GM21515 (cell line): ENCODE results near the gene POLR2E.

Experiments
- ATAC-seq: cut with Tn5 transposase; IDR thresholded peaks from one replicate; pipeline ENCODE4 v1.9.1; 2021; ENCODE audit not compliant: unreplicated experiment

Gene POLR2E

DNA sequence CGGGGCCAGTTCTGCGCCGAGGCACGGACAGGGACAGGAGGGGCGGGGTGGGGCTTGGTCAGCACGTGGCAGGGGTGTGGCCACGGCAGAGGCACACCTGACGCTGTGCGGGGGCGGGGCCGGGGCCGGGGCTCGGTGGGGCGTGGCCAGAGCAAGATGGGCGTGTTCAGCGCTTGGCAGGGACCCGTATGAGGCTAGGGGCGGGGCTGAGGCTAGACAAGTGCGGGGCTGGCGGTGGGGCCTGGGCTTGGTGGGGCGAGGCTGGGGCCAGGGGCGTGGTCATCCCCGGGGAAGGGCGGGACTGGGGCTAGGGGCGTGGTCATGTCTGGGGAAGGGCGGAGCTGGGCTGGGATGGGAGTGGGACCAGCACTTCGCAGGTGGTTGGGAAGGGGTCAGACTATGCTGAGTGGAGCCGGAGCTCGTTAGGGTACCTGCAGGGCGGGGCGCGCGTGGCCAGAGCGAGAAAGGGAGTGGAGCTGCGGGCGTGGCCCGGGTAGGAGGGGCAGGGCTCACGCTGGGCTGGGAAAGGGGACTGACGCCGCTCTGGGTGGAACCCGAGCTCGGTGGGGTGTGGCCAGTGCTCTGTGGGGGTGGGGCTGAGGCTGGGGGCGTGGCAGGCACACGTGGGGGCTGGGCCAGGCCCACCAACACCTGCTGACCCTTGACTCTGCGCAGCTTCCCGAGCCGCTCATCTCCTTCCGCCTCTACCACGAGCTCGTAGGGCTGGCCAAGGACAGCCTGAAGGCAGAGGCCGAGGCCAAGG lies 12.8 kb downstream of the POLR2E start:
- peak; percentile 42 for ATAC-seq

DNA sequence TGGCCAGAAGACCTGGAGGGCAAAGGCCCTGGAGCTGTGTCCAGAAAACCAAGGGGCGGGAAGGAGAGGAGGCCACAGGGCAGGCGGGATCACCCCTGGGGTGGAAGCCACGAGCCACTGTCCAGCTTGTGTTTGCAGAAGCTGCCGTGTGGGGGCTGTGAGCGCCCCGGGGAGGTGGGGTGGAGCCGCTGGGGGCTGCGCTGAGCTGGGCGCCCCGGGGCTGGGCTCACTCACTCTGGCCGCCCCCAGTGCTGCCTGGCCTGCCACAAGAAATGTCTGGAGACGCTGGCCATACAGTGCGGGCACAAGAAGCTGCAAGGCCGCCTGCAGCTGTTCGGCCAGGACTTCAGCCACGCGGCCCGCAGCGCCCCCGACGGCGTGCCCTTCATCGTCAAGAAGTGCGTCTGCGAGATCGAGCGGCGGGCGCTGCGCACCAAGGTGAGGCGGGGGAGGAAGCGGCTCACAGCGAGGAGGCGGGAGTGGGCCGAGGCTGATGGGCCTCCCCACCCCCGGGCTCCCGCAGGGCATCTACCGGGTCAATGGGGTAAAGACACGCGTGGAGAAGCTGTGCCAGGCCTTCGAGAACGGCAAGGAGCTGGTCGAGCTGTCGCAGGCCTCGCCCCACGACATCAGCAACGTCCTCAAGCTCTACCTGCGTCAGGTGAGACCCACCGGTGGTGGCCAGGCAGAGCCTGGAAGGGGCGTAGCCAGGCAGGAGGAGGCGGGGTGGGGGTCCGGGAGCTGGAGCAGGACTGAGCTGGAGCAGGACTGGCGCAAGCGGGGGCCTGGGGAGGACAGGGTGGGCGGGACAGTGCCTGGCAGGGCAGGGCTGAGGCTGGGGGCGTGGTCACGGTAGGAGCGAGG lies 13.6 kb downstream of the POLR2E start:
- no peak for ATAC-seq

DNA sequence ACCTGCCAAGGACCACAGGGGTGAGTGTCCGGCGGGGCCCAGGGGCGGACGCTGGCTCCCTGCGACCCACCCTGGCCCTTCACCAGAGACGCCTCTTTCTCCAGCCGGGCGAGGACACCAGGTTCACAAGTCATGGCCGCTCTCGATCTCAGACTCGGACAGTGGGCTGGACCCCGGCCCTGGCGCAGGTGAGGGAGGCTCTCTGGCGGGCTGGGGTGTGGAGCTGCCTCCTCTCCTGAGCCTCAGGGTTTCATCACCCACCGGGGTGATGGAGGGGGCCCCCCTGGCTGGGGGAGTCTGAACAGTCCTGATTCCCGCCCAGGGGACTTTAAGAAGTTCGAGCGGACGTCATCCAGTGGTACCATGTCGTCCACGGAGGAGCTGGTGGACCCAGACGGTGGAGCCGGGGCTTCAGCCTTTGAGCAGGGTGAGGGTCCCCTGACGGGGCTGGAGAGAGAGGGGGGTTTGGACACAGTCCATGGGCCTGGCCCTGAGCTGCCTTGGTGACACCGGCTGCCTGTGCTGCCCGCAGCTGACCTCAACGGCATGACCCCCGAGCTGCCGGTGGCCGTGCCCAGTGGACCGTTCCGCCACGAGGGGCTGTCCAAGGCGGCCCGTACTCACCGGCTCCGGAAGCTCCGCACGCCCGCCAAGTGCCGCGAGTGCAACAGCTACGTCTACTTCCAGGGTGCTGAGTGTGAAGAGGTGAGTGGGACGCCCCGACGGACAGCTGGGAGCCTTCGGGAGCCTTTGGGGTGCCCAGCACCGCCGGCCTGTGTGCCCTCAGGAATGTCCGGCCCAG lies 14.6 kb downstream of the POLR2E start:
- no peak for ATAC-seq

DNA sequence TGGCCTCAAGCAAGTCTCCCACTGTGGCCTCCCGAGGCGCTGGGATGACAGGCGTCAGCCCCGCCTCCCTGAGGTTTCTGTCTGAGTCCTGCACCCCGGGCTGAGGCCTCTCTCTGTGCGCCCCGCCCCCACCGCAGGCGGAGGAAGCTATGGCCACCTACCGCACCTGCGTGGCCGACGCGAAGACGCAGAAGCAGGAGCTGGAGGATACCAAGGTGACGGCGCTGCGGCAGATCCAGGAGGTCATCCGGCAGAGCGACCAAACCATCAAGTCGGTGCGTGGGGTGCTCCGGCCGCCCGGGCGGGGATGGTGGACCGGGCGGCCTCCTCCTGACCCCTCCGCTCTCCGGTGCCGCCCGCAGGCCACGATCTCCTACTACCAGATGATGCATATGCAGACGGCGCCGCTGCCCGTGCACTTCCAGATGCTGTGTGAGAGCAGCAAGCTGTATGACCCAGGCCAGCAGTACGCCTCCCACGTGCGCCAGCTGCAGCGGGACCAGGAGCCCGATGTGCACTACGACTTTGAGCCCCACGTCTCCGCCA lies 15.5 kb downstream of the POLR2E start:
- no peak for ATAC-seq

DNA sequence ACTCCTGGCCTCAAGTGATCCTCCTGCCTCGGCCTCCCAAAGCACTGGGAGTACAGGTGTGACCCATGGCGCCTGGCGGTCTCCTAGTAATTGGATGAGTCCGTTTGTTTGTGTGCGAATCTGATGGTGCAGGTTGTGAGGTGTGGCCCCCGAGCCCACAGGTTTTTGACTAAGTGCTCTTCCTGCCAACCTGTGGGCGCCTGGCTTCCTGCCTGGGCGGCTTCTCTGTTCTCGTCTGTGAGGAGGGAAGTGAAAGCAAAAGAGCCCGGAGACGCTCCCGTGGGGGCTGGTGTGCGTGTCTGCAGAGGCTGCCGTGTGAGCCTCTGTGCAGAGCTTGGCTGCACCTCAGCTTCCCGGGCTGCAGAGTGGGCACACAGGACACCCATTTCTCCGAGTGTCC lies 18.2 kb downstream of the POLR2E start:
- ATAC-seq, result peak; percentile 50

DNA sequence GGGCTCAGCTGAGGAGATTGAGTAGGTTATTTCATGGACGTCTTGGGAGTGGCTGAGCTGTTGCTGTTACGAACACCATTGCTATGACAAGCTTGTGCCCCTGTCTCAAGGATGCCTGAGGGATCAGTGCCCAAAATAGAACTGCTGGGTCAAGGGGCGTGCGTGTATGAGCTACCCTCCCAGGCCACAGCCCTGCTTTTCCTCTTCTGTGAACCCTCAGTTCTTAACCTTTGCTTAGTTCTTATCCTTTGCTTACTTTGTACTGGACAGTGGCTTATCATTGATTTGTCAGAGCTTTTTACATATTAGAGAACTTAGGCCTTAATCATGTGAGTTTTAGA lies 19.2 kb downstream of the POLR2E start:
- ATAC-seq, result no peak

DNA sequence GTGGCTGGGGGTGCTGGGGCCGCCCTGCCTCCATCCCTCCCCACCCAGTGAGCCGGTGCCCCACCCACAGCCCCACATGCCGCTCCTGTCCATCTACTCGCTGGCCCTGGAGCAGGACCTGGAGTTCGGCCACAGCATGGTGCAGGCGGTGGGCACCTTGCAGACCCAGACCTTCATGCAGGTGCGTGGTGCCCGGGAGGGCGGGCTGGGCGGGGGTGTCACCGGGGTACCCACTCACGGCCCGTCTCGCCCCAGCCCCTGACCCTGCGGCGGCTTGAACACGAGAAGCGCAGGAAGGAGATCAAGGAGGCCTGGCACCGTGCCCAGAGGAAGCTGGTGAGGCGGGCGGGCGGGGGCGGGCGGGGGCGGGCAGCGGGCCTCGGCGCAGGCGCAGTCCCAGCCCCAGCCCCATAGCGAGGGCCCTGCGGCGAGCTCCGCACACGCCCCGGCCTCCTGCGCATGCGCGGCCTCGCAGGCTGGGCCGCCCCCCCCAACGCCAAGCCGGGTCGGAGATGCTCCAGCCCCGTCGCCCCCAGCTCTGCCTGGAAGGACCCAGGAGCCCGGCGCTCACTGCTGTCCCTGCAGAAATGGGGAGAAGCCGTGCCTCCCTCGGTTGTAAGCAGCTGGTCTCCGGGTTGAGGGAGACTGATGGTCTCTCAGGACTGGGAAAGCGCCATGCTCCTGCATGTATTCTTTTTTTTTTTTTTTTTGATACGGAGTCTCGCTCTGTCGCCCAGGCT lies 20.5 kb downstream of the POLR2E start:
- ATAC-seq, result no peak

DNA sequence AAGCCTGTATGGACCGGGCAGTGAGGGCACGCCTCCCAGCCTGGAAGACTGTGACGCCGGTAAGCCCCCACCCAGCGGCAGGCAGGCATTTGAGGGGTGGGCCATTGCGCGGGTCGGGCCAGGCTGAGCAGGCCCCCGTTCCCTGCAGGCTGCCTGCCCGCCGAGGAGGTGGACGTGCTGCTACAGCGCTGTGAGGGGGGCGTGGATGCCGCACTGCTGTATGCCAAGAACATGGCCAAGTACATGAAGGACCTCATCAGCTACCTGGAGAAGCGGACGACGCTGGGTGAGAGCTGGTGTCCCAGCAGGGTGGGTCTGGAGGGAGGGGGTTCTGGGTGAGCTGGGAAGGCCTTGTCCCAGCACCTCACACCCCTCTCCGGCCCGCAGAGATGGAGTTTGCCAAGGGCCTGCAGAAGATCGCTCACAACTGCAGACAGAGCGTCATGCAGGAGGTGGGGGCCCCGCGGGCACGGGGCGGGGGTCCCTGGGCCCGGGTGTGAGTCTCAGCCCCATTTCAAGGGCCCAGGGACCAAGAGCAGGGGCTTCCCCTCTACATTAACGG lies 21.1 kb downstream of the POLR2E start:
- no peak for ATAC-seq

DNA sequence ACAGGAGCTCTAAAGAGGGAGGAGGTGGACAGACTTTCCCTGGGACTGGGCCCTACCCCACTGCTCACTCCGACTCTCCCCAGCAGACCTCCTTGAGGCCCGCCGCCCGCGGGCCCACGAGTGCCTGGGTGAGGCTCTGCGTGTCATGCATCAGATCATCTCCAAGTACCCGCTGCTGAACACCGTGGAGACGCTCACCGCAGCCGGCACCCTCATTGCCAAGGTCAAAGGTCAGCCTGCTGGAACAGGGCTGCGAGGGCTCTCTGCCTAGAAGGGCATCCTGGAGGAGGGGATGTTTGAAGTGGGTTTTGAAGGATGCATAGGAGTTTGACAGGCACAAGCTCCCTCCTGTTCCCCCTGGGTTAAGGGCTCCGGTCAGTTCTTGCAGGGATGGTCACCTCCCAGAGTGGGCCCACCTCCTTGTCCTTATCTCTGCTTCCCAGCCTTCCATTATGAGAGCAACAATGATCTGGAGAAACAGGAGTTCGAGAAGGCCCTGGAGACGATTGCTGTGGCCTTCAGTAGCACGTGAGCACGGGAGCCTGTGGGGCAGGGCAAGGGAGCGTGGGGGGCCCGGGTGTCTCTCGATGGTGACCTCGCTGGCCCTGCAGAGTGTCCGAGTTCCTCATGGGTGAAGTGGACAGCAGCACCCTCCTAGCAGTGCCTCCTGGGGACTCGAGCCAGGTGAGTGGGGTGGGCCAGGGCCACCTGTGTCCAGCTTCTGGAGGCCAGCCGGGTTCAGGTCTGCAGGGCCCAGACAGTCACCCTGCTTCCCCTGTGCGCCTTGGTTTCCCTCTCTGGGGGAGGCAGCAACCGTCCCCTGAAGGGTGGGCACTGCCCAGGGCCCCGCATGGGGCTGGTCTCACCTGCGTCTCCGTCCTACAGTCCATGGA lies 21.9 kb downstream of the POLR2E start:
- no peak for ATAC-seq

DNA sequence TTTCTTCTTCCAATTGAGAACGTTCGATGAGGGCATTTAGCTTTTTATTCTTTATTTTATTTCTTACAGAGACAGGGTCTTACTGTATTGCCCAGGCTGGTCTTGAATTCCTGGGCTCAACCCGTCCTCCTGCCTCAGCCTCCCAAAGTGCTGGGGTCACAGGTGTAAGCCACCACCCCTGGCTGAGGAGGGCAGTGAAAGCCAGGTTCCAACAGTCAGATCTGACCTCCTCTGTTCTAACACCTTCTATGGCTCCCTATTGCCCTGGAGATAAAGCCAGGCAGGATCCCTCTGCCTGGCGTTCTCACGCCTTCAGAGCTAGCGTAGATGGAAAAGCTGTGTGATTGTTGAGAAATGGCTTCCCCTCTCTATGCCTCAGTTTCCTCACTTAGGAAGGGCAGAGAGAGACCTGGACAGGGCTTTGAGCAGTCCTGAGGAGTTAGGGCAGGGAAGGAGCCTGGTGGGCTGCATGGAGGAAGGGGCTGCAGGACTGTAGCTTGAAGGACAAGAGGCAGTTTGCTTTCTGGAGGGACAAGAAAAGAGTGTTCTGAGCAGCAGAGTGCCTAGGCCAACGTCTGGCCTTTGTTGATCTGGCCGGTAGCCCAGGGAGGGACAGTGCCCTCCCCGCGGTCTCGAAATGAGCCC lies 22.7 kb downstream of the POLR2E start:
- ATAC-seq, result no peak

DNA sequence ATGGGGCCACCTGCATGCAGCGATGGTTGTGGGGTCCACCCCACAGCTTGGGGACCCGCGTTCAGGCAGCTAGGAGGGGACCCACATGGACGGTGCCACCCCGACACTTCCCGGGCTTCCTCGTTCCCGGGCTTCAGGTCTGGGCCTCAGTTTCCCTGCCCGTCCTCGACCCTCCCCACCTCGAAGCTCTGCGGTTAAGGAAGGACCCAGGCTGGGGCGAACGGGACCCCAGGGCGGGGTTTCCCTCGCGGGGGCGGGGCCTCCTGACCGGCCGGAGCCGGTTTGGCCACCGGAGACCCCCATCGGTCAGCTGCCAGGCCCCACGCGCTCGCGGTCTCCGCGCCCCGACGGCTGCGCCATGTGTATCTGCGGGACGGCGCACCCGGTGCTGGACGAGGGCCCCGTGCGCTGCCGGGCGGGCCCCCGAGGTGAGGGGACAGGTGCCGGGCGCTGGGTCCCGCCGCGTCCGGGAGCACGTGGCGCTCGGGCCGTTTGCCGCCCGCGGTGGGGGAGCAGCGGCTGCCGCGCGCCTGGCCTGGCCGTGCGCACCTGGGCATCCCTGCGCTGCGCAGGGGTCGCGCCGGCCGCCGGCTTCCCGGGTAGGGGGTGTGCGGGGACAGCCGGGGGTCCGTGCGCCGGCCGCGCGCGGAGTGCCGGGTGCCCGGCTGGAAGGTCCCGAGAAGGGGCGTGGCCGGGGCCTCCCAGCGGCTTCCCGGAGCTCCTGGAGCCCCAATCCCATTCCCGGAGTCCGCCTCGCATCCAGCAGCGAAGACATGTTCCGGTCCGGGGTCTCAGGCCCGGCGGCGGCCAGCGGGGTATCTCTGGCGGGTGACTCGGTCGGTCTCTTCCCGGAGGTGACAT lies 24.0 kb downstream of the POLR2E start:
- ATAC-seq, result no peak

DNA sequence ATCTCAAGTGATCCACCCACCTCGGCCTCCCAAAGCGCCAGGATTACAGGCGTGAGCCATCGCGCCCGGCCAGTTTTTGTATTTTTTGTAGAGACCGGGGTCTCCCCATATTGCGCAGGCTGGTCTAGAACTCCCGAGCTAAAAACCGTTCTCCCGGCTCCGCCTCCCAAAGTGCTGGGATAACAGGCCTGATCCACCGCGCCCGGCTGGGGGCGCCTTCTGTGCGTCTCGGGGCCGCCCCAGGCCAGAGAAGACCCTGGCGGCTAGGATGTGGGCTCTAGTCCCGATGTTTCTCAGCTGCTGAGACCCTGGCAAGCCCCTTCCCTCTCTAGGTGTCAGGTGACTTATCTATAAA lies 24.6 kb downstream of the POLR2E start:
- ATAC-seq, result no peak

DNA sequence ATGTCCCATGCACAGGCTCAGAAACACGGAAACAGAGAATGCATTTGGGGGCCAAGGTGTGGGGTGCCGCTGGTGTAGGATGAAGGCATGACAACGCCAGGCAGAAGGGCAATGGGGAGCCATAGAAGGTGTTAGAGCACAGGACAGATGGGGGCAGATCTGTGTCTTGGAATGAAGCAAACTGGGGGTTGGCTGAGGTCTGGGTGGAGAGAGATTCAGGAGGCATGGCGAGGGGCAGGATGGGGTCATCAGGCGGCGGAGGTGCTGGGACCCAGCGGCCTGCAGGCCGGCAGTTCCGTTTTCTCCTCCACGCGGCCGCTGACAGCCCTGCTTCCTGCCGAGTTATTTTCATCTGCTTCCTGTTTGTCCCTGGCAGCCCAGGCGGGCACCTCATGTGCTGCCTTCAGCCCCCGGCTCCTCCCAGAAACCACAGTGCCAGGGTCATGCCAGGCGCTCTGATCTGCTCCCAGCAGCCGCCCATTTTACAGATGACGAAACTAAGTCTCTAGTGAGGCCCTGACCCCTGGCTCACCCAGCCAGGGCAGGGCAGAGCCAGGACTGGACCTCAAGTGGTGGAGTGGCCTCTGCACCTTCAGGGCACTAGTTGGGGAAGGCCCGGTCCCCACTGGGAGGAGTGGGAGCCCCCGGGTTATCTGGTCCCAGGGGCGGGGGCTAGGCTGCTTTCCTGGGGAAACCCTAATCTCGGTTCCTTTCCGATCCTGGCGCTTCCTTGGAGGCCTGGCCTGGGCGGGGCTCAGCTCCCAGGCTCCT lies 26.0 kb downstream of the POLR2E start:
- no peak for ATAC-seq

DNA sequence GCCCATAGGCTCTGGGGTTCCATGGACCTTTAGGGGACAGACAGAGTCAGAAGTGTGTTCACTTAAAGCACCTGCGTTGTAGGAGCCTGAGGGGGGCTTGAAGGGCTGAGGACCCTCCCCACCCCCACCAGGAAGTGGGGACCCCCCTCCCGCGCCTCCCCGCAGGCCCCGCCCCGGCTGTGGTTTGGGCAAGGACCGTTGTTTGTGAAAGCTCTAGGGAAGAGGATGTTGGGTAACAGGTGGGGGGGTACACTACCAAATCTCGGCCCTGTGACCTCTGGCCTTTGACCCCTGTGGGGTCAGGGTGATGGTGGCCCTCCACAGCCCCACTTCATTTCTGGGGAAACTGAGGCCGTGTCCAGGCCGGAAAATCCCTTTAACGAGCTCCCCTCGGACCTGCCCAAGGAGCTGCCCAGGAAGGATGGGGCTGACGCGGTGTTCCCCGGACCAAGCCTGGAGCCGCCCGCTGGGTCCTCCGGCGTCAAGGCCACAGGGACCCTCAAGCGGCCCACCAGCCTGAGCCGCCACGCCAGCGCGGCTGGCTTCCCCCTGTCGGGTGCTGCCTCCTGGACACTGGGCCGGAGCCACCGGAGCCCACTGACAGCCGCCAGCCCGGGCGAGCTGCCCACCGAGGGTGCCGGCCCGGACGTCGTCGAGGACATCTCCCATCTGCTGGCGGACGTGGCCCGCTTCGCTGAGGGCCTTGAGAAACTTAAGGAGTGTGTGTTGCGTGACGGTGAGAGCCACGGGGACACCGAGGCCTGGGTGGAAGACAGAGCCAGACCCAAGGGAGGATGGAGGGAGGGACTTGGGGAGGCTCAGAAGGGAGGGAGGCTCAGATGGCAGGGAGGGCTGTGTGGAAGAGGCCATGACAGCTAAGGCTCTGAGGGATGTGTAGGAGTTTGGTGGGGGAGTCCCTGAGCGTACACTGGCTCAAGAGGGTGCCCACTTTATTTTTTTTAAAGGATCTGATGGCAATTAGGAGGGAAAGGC lies 26.9 kb downstream of the POLR2E start:
- ATAC-seq, result no peak

DNA sequence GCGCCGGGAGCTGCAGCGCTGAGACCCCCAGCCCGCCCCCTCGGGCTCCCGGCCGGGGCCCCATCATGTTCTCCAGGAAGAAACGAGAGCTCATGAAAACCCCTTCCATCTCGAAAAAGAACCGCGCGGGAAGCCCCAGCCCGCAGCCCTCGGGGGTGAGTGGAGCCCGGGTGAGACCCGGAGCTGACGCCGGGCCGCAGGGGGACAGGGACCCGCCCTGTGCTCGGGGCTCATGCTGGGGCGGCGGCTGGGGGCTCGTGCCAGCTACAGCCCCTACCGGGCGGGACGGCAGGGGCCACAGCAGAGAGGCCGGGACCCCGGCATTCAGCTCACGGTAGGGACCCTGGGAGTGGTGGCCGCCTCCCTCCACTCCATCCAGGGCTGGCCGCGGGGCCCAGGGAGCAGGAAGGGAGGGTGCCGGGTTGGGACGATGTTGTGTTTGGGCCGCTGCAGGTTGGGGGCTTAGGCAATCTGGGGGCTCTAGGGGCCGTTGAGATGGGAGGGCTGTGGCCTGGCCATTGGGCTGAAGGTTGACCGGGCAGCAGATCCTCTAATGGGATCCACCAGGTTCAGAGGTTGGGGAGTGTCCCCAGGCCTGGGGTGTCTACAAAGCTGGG lies 27.7 kb downstream of the POLR2E start:
- ATAC-seq, result peak; percentile 14
